SU-DHL-6 (cell line): Measurements from ENCODE around the gene CCR5.

Source experiments
- CTCF ChIP-seq: fragments of 200-600 bp; sonication (generic); IDR thresholded peaks from one replicate; pipeline ENCODE4 v1.5.1; 2017; ENCODE audit warnings: antibody characterized with exemption, mild to moderate bottlenecking, low read length, moderate library complexity; ENCODE audit not compliant: insufficient read depth, poor library complexity, severe bottlenecking
- EZH2phosphoT487 ChIP-seq: fragments of 200-600 bp; sonication (generic), shearing (Covaris generic); conservative IDR thresholded peaks from 2 replicates; pipeline ENCODE4 v1.6.1; 2018; ENCODE audit warnings: mild to moderate bottlenecking, antibody characterized with exemption, low read length, moderate library complexity, mixed read lengths

GRCh38 chr3:46399098-46399497 is 28.4 kb downstream of the CCR5 start:
- no peak for TF ChIP-seq CTCF
- TF ChIP-seq EZH2phosphoT487 = no peak
